PC-9 (cell line): ENCODE data around the gene SLC35F3. TPM values are rescaled to one million over a fixed set of nuclear protein-coding genes. Genes with fewer than 3 reads are reported as not detected.

Experiments
- BruUV-seq: library from RNA; stranded (reverse); fragments of 400-500 nt; replicated peaks from 2 replicates; lab custom pipeline; 2021; lab: Mats Ljungman, UMichigan
- CTCF ChIA-PET: fragments of 300-600 bp; sonication (Branson Sonifier 250); formaldehyde crosslinking; loops from one replicate; lab custom pipeline; 2022; ENCODE audit warnings: antibody characterized with exemption; lab: Charles Lee
- POLR2A ChIA-PET: fragments of 300-600 bp; sonication (Branson Sonifier 250); formaldehyde crosslinking; loops from one replicate; lab custom pipeline; 2022; ENCODE audit warnings: antibody characterized with exemption; ENCODE audit not compliant: unreplicated experiment; lab: Charles Lee
- DNase-seq, 2 experiments: peaks; one replicate each; pipeline versions ENCODE4 v3.0.0 to v3.0.0-alpha.2; 2015 to 2022; ENCODE audit warnings: mixed read lengths in 1 of 2
- H2AFZ ChIP-seq: fragments of 200-600 bp; sonication (generic); 2 replicates; pipeline ENCODE4 v1.8.1; 2017; ENCODE audit warnings: antibody characterized with exemption
- H3F3A ChIP-seq: fragments of 200-600 bp; sonication (generic); 2 replicates; pipeline ENCODE4 v1.8.1; 2017; ENCODE audit warnings: antibody characterized with exemption, mild to moderate bottlenecking, low read depth; ENCODE audit not compliant: insufficient read depth
- H3K27ac ChIP-seq: fragments of 200-600 bp; sonication (generic); 2 replicates; pipeline ENCODE4 v1.6.1; 2016; ENCODE audit warnings: mixed run types
- H3K27me3 ChIP-seq: fragments of 200-600 bp; sonication (generic); 2 replicates; pipeline ENCODE4 v1.6.1; 2016; ENCODE audit warnings: low read depth, mixed run types; ENCODE audit not compliant: insufficient read depth
- H3K36me3 ChIP-seq: fragments of 200-600 bp; sonication (generic); 2 replicates; pipeline ENCODE4 v1.6.1; 2016; ENCODE audit warnings: low read depth, mixed run types
- H3K4me1 ChIP-seq: fragments of 200-600 bp; sonication (generic); replicated peaks from 2 replicates; pipeline ENCODE4 v1.6.1; 2016; ENCODE audit warnings: mixed run types; ENCODE audit not compliant: insufficient read depth
- H3K4me2 ChIP-seq: fragments of 200-600 bp; sonication (generic); 2 replicates; pipeline ENCODE4 v1.6.1; 2017; ENCODE audit warnings: mixed run types
- H3K4me3 ChIP-seq: fragments of 200-600 bp; sonication (generic); 2 replicates; pipeline ENCODE4 v1.6.1; 2016; ENCODE audit warnings: mixed run types
- H3K79me2 ChIP-seq: fragments of 200-600 bp; sonication (generic); 2 replicates; pipeline ENCODE4 v1.6.1; 2017; ENCODE audit warnings: low read depth, mixed run types
- H3K9me2 ChIP-seq: fragments of 200-600 bp; sonication (generic); 2 replicates; pipeline ENCODE4 v1.8.1; 2017; ENCODE audit warnings: mild to moderate bottlenecking; ENCODE audit not compliant: insufficient read depth
- H3K9me3 ChIP-seq: fragments of 200-600 bp; sonication (generic); 2 replicates; pipeline ENCODE4 v1.8.1; 2016; ENCODE audit warnings: low read depth; ENCODE audit not compliant: insufficient read depth
- H4K20me1 ChIP-seq: fragments of 200-600 bp; sonication (generic); 2 replicates; pipeline ENCODE4 v1.8.1; 2017; ENCODE audit not compliant: insufficient read depth
- CTCF ChIP-seq: fragments of 200-600 bp; sonication (generic); conservative IDR thresholded peaks from 2 replicates; pipeline ENCODE4 v1.6.1; 2017; ENCODE audit warnings: mixed run types, antibody characterized with exemption, mild to moderate bottlenecking, moderate library complexity
- EZH2 ChIP-seq: fragments of 200-600 bp; sonication (generic); IDR thresholded peaks from 2 replicates; pipeline ENCODE4 v1.8.0; 2017; ENCODE audit warnings: antibody characterized with exemption, low read depth
- intact Hi-C: fragments of 100-400 bp; cut with micrococcal nuclease; formaldehyde crosslinking; loops from one replicate; pipeline ENCODE4 v1.10.0; 2022; ENCODE audit not compliant: unreplicated experiment
- total RNA-seq: library from RNA; stranded (reverse); gene quantifications from 2 replicates; pipeline ENCODE4 v1.2.3, GENCODE V29; 2021

Gene SLC35F3
- total RNA-seq, 1 experiment from 2014 or later, result 6.1 TPM

DNA sequence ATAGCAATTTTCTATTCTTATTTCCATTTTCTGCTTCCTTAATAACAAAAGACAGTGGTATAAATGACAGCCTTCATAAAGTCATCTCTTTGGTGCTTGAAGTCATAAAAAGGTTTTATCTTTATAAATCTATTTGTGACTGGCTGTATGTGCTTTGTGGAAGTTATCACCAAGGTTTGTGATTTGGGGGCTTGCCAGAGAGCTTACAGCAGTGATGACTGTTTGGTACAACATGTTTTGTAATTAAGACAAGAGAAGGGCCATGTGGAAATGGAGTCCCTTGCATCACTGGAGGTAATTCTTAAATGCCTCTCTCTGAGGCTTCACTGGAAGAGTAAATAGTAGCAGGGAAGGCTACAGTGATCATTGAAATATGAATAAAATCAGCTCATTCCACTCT, 2.7 kb downstream of the SLC35F3 start:
- no TSS peak for BruUV-seq

GRCh38 chr1:233908092-233908491, 3.6 kb downstream of the SLC35F3 start:
- no peaks in the 10 kb centered on the region for H3K27me3 ChIP-seq
- intact Hi-C loops, result loop anchor here (2.0 to 10.0 kb wide), 8 partner anchors 116 to 613 kb away; partner anchors contain the start of gene PCNX2
- TF ChIP-seq CTCF (no peak), EZH2 (no peak)
- H3K4me3 ChIP-seq, result no peak overlapping the region
- H3K36me3 ChIP-seq, result no peaks in the 10 kb centered on the region
- ChIA-PET POLR2A (no interaction called here), CTCF (interaction anchor here (0.6 kb wide), 1 partner anchor 79 kb away, joined by 3 read pairs; no protein-coding TSS in a partner anchor)
- no peaks in the 10 kb centered on the region for H4K20me1 ChIP-seq
- H3K79me2 ChIP-seq, result no peaks in the 10 kb centered on the region
- H3K4me2 ChIP-seq, result no peak overlapping the region
- no peaks in the 10 kb centered on the region for H3K9me3 ChIP-seq
- no peak overlapping the region for H2AFZ ChIP-seq
- H3K4me1 ChIP-seq, result peaks cover 20% of the 10 kb centered on the region
- H3K27ac ChIP-seq, result no peak overlapping the region
- 0 out of 2 replicates have a peak, but pooled peaks cover 2% of the 10 kb centered on the region for H3K9me2 ChIP-seq
- no peak for DNase-seq
- BruUV-seq, result no TSS peak
- H3F3A ChIP-seq, result peaks cover 28% of the 10 kb centered on the region; the same call in 1 of the 2 replicates

More for the DNA sequence above, 2.7 kb downstream of the SLC35F3 start:
- Histone ChIP-seq H3K4me1 (peaks cover 20% of the 10 kb centered on the region), H3K79me2 (no peaks in the 10 kb centered on the region), H3K9me2 (0 out of 2 replicates have a peak, but pooled peaks cover 3% of the 10 kb centered on the region), H3K9me3 (no peaks in the 10 kb centered on the region), H3K4me3 (no peak overlapping the region), H3K27ac (no peak overlapping the region), H3F3A (peaks cover 28% of the 10 kb centered on the region; the same call in 1 of the 2 replicates), H4K20me1 (no peaks in the 10 kb centered on the region), H3K36me3 (no peaks in the 10 kb centered on the region), H2AFZ (no peak overlapping the region), H3K27me3 (no peaks in the 10 kb centered on the region), H3K4me2 (no peak overlapping the region)
- POLR2A ChIA-PET, result no interaction called here
- intact Hi-C loops, result loop anchor here (5.0 to 10.0 kb wide), 5 partner anchors 115 to 612 kb away; partner anchors contain the start of gene PCNX2
- CTCF ChIA-PET, result interaction anchor here (0.7 kb wide), 1 partner anchor 81 kb away, joined by 3 read pairs; no protein-coding TSS in a partner anchor
- TF ChIP-seq EZH2 (no peak), CTCF (no peak)
- peak in 1 of 2 experiments; percentile 43 for DNase-seq

DNA sequence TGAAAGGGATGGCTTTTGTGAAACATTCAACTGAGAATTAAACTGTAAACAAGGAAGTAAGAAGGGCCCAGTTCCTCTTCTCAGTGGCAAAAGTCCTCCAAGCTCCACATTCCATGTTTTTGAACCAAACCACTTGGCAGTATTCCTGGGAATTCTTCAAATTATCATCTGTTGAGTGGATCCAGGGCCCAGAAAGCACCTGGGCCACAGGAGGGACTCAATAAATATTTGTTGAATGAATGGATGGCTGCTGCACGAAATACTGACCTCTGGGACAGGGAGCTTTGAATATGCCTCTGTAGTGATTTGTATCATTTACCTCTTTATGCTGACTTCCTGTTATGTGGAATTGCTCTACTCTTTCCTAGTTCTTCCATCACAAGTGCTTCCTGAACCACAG, 4.7 kb downstream of the SLC35F3 start:
- TF ChIP-seq CTCF, result no peak
- no peak for TF ChIP-seq EZH2
- DNase-seq, result peak; percentile 70 to 71
- Histone ChIP-seq H3K27ac (peak overlapping the region; percentile 48), H3K9me2 (no peaks in the 10 kb centered on the region), H3K79me2 (no peaks in the 10 kb centered on the region), H3K4me2 (peak overlapping the region; percentile 22), H3K4me1 (peaks cover 15% of the 10 kb centered on the region), H4K20me1 (no peaks in the 10 kb centered on the region), H2AFZ (peak overlapping the region; percentile 55; the same call in 1 of the 2 replicates), H3F3A (peaks cover 28% of the 10 kb centered on the region; the same call in 1 of the 2 replicates), H3K9me3 (no peaks in the 10 kb centered on the region), H3K27me3 (no peaks in the 10 kb centered on the region), H3K4me3 (no peak overlapping the region), H3K36me3 (no peaks in the 10 kb centered on the region)
- BruUV-seq, result no TSS peak
- intact Hi-C loops, result loop anchor here (1.0 to 10.0 kb wide), 9 partner anchors 84 to 614 kb away; partner anchors contain the start of gene PCNX2
- CTCF ChIA-PET, result interaction anchor here (0.5 to 1.2 kb wide), 4 partner anchors 27 to 280 kb away, joined by 3 to 5 read pairs (median 3); no protein-coding TSS in a partner anchor
- POLR2A ChIA-PET, result interaction anchor here (0.5 to 0.7 kb wide), 3 partner anchors 174 to 314 kb away, joined by 3 to 8 read pairs (median 3); no protein-coding TSS in a partner anchor
